GM12878 (cell line): Measurements from ENCODE around the gene TDRD12. TPM values are rescaled to one million over a fixed set of nuclear protein-coding genes. Genes with fewer than 3 reads are reported as not detected.

Experiments
- ATAC-seq: fragments of 200-7000 bp; cut with Tn5 transposase; 3 replicates; pipeline ENCODE4 v1.9.1; 2020; ENCODE audit warnings: mild to moderate bottlenecking, moderate library complexity
- BruUV-seq: library from RNA; stranded (reverse); fragments of 400-500 nt; replicated peaks from 2 replicates; lab custom pipeline; 2021; lab: Mats Ljungman, UMichigan
- CTCF ChIA-PET: fragments of 300-600 bp; sonication (Branson Sonifier 250); formaldehyde crosslinking; extraction: SDS; loops from one replicate; lab custom pipeline; 2021; ENCODE audit warnings: inconsistent platforms; lab: Yijun Ruan, JAX
- POLR2A ChIA-PET: fragments of 350-600 bp; formaldehyde crosslinking; extraction: SDS; loops from one replicate; lab custom pipeline; 2021; ENCODE audit warnings: inconsistent platforms; lab: Charles Lee
- RAD21 ChIA-PET: fragments of 300-600 bp; sonication (Branson Sonifier 250); formaldehyde crosslinking; loops from one replicate; lab custom pipeline; 2023; ENCODE audit warnings: antibody characterized with exemption; ENCODE audit not compliant: unreplicated experiment; lab: Charles Lee
- SMC1A ChIA-PET: fragments of 300-600 bp; sonication (Branson Sonifier 250); formaldehyde crosslinking; loops from one replicate; lab custom pipeline; 2023; ENCODE audit not compliant: unreplicated experiment, uncharacterized antibody; lab: Charles Lee
- DNase-seq: peaks from one replicate; pipeline ENCODE4 v3.0.0-alpha.2; 2011; ENCODE audit warnings: low read depth, low spot score
- FAIRE-seq: peaks from 3 replicates; lab custom pipeline; 2011; peaks lifted over from hg19 to GRCh38; lab: Jason Lieb, UNC
- H2AFZ ChIP-seq: 2 replicates; pipeline ENCODE4 v1.6.0; 2011; ENCODE audit warnings: low read depth, low read length, control low read depth; ENCODE audit not compliant: control insufficient read depth
- H3K27ac ChIP-seq: 2 replicates; pipeline ENCODE4 v1.5.1; 2011; ENCODE audit warnings: control low read depth; ENCODE audit not compliant: control insufficient read depth, insufficient read depth
- H3K27me3 ChIP-seq, 2 experiments: replicated peaks in 1 of 2; 2 replicates each; pipeline versions ENCODE4 v1.6.0 to v1.6.1; 2011; ENCODE audit warnings: low read length in 1 of 2; ENCODE audit not compliant: control insufficient read depth in 2 of 2, insufficient read depth in 2 of 2
- H3K36me3 ChIP-seq, 2 experiments: 2 replicates each; pipeline ENCODE4 v1.5.1; 2011; ENCODE audit warnings: low read length in 1 of 2; ENCODE audit not compliant: control insufficient read depth in 2 of 2, insufficient read depth in 2 of 2
- H3K4me1 ChIP-seq: 2 replicates; pipeline ENCODE4 v1.6.1; 2011; ENCODE audit warnings: mild to moderate bottlenecking, low read length, moderate library complexity, mixed read lengths; ENCODE audit not compliant: control insufficient read depth, insufficient read depth
- H3K4me2 ChIP-seq: 2 replicates; pipeline ENCODE4 v1.6.0; 2011; ENCODE audit warnings: control low read depth; ENCODE audit not compliant: control insufficient read depth, insufficient read depth
- H3K4me3 ChIP-seq: fragments of 200-600 bp; sonication (generic); 2 replicates; pipeline ENCODE4 v1.5.1; 2016
- H3K79me2 ChIP-seq: 2 replicates; pipeline ENCODE4 v1.6.0; 2011; ENCODE audit warnings: low read length; ENCODE audit not compliant: control insufficient read depth, insufficient read depth
- H3K9ac ChIP-seq: 2 replicates; pipeline ENCODE4 v1.8.0; 2011; ENCODE audit warnings: low read length, control low read depth, mixed read lengths; ENCODE audit not compliant: control insufficient read depth, insufficient read depth
- H3K9me3 ChIP-seq: replicated peaks from 3 replicates; pipeline ENCODE4 v1.5.1; 2011; ENCODE audit warnings: mild to moderate bottlenecking, low read length; ENCODE audit not compliant: control insufficient read depth, insufficient read depth
- H4K20me1 ChIP-seq: 2 replicates; pipeline ENCODE4 v1.6.0; 2011; ENCODE audit not compliant: control insufficient read depth, insufficient read depth
- HCFC1 ChIP-seq: fragments of 150-350 bp; IDR thresholded peaks from 2 replicates; pipeline ENCODE4 v1.6.1; 2014; ENCODE audit warnings: low read length
- HDAC2 ChIP-seq: fragments of 200-600 bp; sonication (generic); IDR thresholded peaks from 2 replicates; pipeline ENCODE4 v1.6.1; 2017
- HSF1 ChIP-seq: fragments of 150-350 bp; IDR thresholded peaks from 2 replicates; pipeline ENCODE4 v1.6.1; 2014; ENCODE audit warnings: mild to moderate bottlenecking, low read depth, low read length
- NFXL1 ChIP-seq: fragments of 450-650 bp; IDR thresholded peaks from 2 replicates; pipeline ENCODE4 v1.6.1; 2017; ENCODE audit warnings: antibody characterized with exemption, mild to moderate bottlenecking, borderline replicate concordance
- POLR2AphosphoS5 ChIP-seq: IDR thresholded peaks from 2 replicates; pipeline ENCODE4 v1.6.1; 2011; ENCODE audit warnings: mild to moderate bottlenecking, low read length, inconsistent platforms
- SIN3A ChIP-seq: IDR thresholded peaks from 2 replicates; pipeline ENCODE4 v1.6.1; 2012; ENCODE audit warnings: low read depth, low read length, improper control_type of control experiment
- SMARCA5 ChIP-seq: fragments of 450-650 bp; IDR thresholded peaks from 2 replicates; pipeline ENCODE4 v1.6.1; 2017; ENCODE audit warnings: mild to moderate bottlenecking
- ZNF217 ChIP-seq: fragments of 450-650 bp; IDR thresholded peaks from 2 replicates; pipeline ENCODE4 v1.6.1; 2017; ENCODE audit warnings: antibody characterized with exemption, mild to moderate bottlenecking
- ZNF24 ChIP-seq: fragments of 450-650 bp; IDR thresholded peaks from 2 replicates; pipeline ENCODE4 v1.6.1; 2017; ENCODE audit warnings: antibody characterized with exemption, mild to moderate bottlenecking
- ZZZ3 ChIP-seq: IDR thresholded peaks from 2 replicates; pipeline ENCODE4 v1.6.1; 2011; ENCODE audit warnings: low read depth; ENCODE audit not compliant: control insufficient read depth, insufficient read length
- WGBS: methylation state at CpG from one replicate; pipeline ENCODE4 v1.1.6; 2016; ENCODE audit warnings: low lambda C conversion rate; ENCODE audit not compliant: insufficient replicate concordance, insufficient coverage; ENCODE audit errors: missing lambda C conversion rate; 5-methylcytosine and 5-hydroxymethylcytosine counted together
- in situ Hi-C: fragments of 300-500 bp; cut with MboI; formaldehyde crosslinking; loops from 9 replicates; pipeline ENCODE4 v1.14.3; 2018; ENCODE audit warnings: mixed read lengths
- intact Hi-C: fragments of 100-400 bp; cut with micrococcal nuclease; formaldehyde crosslinking; loops from one replicate; pipeline ENCODE4 v1.14.2; 2022; ENCODE audit not compliant: unreplicated experiment
- polyA plus RNA-seq, 11 experiments: library from polyadenylated mRNA; depleted of rRNA in 4 of 11; unstranded in 6 of 11; stranded (reverse) in 5 of 11; fragments of >200 nt; fragmentation: Nextera tagmentation in 4 of 11; fragmentation: Illumina TruSeq in 1 of 11; extraction: Ambion mirVana in 4 of 11; extraction: Trizol in 1 of 11; gene quantifications; 1 replicate in 1 of 11; 2 replicates in 10 of 11; pipeline versions ENCODE4 v1.2.1 to v1.2.3, GENCODE V29; 2011 to 2016; ENCODE audit warnings: inconsistent platforms in 2 of 11, missing spikeins in 2 of 11, low read depth in 1 of 11
- total RNA-seq, 4 experiments: library from RNA; depleted of rRNA in 3 of 4; stranded (reverse); fragments of >200 nt in 3 of 4; fragmentation: Illumina TruSeq in 1 of 4; extraction: Trizol in 1 of 4; gene quantifications; 2 replicates each; pipeline versions ENCODE4 v1.2.1 to v1.2.3, GENCODE V29; 2013 to 2021

TDRD12 gene
- total and polyA plus RNA-seq, 10 of the 15 experiments (the other 5 are each of a cell fraction or from before 2014, with no cell fraction given) = 0.08 to 0.15 TPM; not detected in 8

- TF ChIP-seq ZNF217 = no peak
- no peak for TF ChIP-seq HDAC2
- TF ChIP-seq HCFC1 = no peak
- no peak for TF ChIP-seq SMARCA5
- no peak for TF ChIP-seq POLR2AphosphoS5
- no peak for TF ChIP-seq SIN3A
- TF ChIP-seq ZNF24 = no peak
- TF ChIP-seq HSF1 = no peak
- no peak for TF ChIP-seq ZZZ3
- no peak for TF ChIP-seq NFXL1
- no peak overlapping the region for H2AFZ ChIP-seq
- no peak overlapping the region for H3K27ac ChIP-seq
- 7% methylated on average over 3 of the region's 3 CpGs for WGBS
- ChIA-PET CTCF (no interaction called here), RAD21 (no interaction called here), POLR2A (no interaction called here), SMC1A (no interaction called here)
- in situ Hi-C loops = no loop called here
- H3K4me1 ChIP-seq = peaks cover 6% of the 10 kb centered on the region
- no peaks in the 10 kb centered on the region for H3K27me3 ChIP-seq
- H3K4me3 ChIP-seq = no peak overlapping the region
- no peaks in the 10 kb centered on the region for H3K79me2 ChIP-seq
- H3K9me3 ChIP-seq = no peaks in the 10 kb centered on the region
- no peaks in the 10 kb centered on the region for H3K36me3 ChIP-seq
- no TSS peak for BruUV-seq
- no peak overlapping the region for H3K9ac ChIP-seq
- H3K4me2 ChIP-seq = no peak overlapping the region
- DNase-seq (no peak), FAIRE-seq (no peak), ATAC-seq (no peak)
- no peaks in the 10 kb centered on the region for H4K20me1 ChIP-seq
- intact Hi-C loops = no loop called here
Measured at GRCh38 chr19:32812571-32812970, 93.0 kb downstream of the TDRD12 start.
